ENCODE measurements around the gene OR6N1.

DNA sequence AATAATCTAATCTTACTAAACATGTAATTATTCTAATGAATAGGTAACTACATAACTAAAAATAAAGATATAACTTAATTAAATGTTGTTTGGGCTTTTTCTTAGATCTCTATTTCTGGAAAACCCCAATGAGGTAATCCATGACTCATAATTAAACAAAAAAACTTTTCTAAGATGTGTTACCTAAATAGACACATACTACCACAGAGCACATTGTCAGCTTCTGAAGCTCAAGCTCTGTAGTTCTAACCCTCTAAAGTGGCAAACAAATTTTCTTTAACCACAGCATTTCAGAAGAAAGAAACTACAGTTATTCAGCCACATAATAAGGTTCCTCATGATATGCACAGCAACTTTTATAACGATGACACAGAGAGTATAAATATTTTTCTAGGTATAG, 55.7 kb downstream of the OR6N1 start:
- TF ChIP-seq SP1 (IDR thresholded peaks at IDR 0.05) (no peak), ZNF384 (IDR thresholded peaks at IDR 0.05) (no peak), FOXK2 (IDR thresholded peaks at IDR 0.05) (no peak), FOXA1 (IDR thresholded peaks at IDR 0.05) (no peak), SUZ12 (IDR thresholded peaks at IDR 0.05) (no peak), HDGF (IDR thresholded peaks at IDR 0.05; ENCODE audit: borderline replicate concordance) (no peak), ARNT (IDR thresholded peaks at IDR 0.05) (no peak), BHLHE40 (IDR thresholded peaks at IDR 0.05; ENCODE audit: borderline replicate concordance) (no peak)
